Mesenchymal stem cell (in vitro differentiated cells and primary cell): ENCODE results near the gene ETFBKMT.
A peak's percentile ranks its signal among the peaks of the same experiment; 100 is the strongest.

Source experiments
- DNase-seq: peaks from one replicate; pipeline ENCODE4 v3.0.0-alpha.2; 2013
- H2AFZ ChIP-seq: one replicate; pipeline ENCODE4 v1.6.1; 2013; ENCODE audit warnings: low read depth, mild to moderate bottlenecking, control low read depth, inconsistent platforms, low read length, moderate library complexity
- H2AK5ac ChIP-seq: 2 replicates; pipeline ENCODE4 v1.6.1; 2013; ENCODE audit warnings: low read length, moderate library complexity, mild to moderate bottlenecking, inconsistent platforms; ENCODE audit not compliant: severe bottlenecking
- H2BK120ac ChIP-seq: one replicate; pipeline ENCODE4 v1.6.1; 2013; ENCODE audit warnings: low read depth, mild to moderate bottlenecking, inconsistent platforms, low read length, moderate library complexity
- H2BK12ac ChIP-seq, 2 experiments: one replicate each; pipeline ENCODE4 v1.6.1; 2013; ENCODE audit warnings: inconsistent platforms in 2 of 2, low read length in 2 of 2, mild to moderate bottlenecking in 2 of 2, moderate library complexity in 2 of 2, control low read depth in 1 of 2
- H2BK15ac ChIP-seq: one replicate; pipeline ENCODE4 v1.6.1; 2013; ENCODE audit warnings: mild to moderate bottlenecking, low read depth, inconsistent platforms; ENCODE audit not compliant: poor library complexity, severe bottlenecking
- H2BK5ac ChIP-seq: 2 replicates; pipeline ENCODE4 v1.6.1; 2013; ENCODE audit warnings: low read depth, mild to moderate bottlenecking, low read length, control low read depth, inconsistent platforms; ENCODE audit not compliant: poor library complexity, severe bottlenecking
- H3K14ac ChIP-seq, 2 experiments: one replicate each; pipeline ENCODE4 v1.6.1; 2013; ENCODE audit warnings: inconsistent platforms in 2 of 2, low read length in 2 of 2, control low read depth in 1 of 2, mild to moderate bottlenecking in 1 of 2, moderate library complexity in 1 of 2
- H3K18ac ChIP-seq, 2 experiments: one replicate each; pipeline ENCODE4 v1.6.1; 2013; ENCODE audit warnings: inconsistent platforms in 2 of 2, low read length in 2 of 2, control low read depth in 1 of 2, low read depth in 1 of 2, mild to moderate bottlenecking in 1 of 2
- H3K23ac ChIP-seq, 2 experiments: one replicate each; pipeline ENCODE4 v1.6.1; 2013; ENCODE audit warnings: inconsistent platforms in 2 of 2, low read length in 2 of 2, mild to moderate bottlenecking in 2 of 2, moderate library complexity in 2 of 2, control low read depth in 1 of 2
- H3K27ac ChIP-seq: 2 replicates; pipeline ENCODE4 v1.5.1; 2013; ENCODE audit warnings: mild to moderate bottlenecking, moderate library complexity, low read length, control low read depth, inconsistent platforms; ENCODE audit not compliant: poor library complexity, severe bottlenecking
- H3K27me3 ChIP-seq, 2 experiments: 2 replicates each; pipeline versions ENCODE4 v1.6.1 to v1.7.0; 2013; ENCODE audit warnings: low read length in 2 of 2, mild to moderate bottlenecking in 2 of 2, moderate library complexity in 2 of 2, control low read depth in 1 of 2, inconsistent platforms in 1 of 2; ENCODE audit not compliant: control insufficient read depth in 1 of 2, insufficient read depth in 1 of 2
- H3K36me3 ChIP-seq, 2 experiments: 2 replicates each; pipeline versions ENCODE4 v1.6.1 to v1.7.0; 2013; ENCODE audit warnings: low read length in 2 of 2, control low read depth in 1 of 2, inconsistent platforms in 1 of 2, low read depth in 1 of 2, mild to moderate bottlenecking in 1 of 2; ENCODE audit not compliant: insufficient read depth in 2 of 2, control insufficient read depth in 1 of 2
- H3K4ac ChIP-seq, 2 experiments: one replicate each; pipeline ENCODE4 v1.6.1; 2013; ENCODE audit warnings: inconsistent platforms in 2 of 2, low read length in 2 of 2, mild to moderate bottlenecking in 2 of 2, moderate library complexity in 2 of 2, control low read depth in 1 of 2, low read depth in 1 of 2
- H3K4me1 ChIP-seq: 2 replicates; pipeline ENCODE4 v1.6.1; 2013; ENCODE audit warnings: low read depth, low read length, control low read depth; ENCODE audit not compliant: control insufficient read depth, insufficient read depth
- H3K4me2 ChIP-seq: 2 replicates; pipeline ENCODE4 v1.6.1; 2013; ENCODE audit warnings: low read length, mild to moderate bottlenecking, inconsistent platforms; ENCODE audit not compliant: poor library complexity, severe bottlenecking
- H3K4me3 ChIP-seq, 2 experiments: 2 replicates each; pipeline versions ENCODE4 v1.5.1 to v1.7.0; 2013; ENCODE audit warnings: low read length in 2 of 2, mild to moderate bottlenecking in 2 of 2, control low read depth in 1 of 2, low read depth in 1 of 2; ENCODE audit not compliant: insufficient read depth in 1 of 2
- H3K79me1 ChIP-seq: replicated peaks from 2 replicates; pipeline ENCODE4 v1.6.1; 2013; ENCODE audit warnings: mild to moderate bottlenecking, control low read depth, low read length, inconsistent platforms; ENCODE audit not compliant: poor library complexity, severe bottlenecking
- H3K9ac ChIP-seq: 2 replicates; pipeline ENCODE4 v1.7.0; 2013; ENCODE audit warnings: mild to moderate bottlenecking, low read length, moderate library complexity
- H3K9me3 ChIP-seq: 2 replicates; pipeline ENCODE4 v1.7.0; 2013; ENCODE audit warnings: mild to moderate bottlenecking, low read length; ENCODE audit not compliant: control insufficient read depth
- H4K8ac ChIP-seq: one replicate; pipeline ENCODE4 v1.6.1; 2013; ENCODE audit warnings: inconsistent platforms, mild to moderate bottlenecking, low read length, moderate library complexity
- H4K91ac ChIP-seq: one replicate; pipeline ENCODE4 v1.6.1; 2013; ENCODE audit warnings: mild to moderate bottlenecking, low read length, inconsistent platforms
- WGBS: methylation state at CpG from one replicate; pipeline ENCODE4 v1.1.7; 2013; ENCODE audit warnings: mixed read lengths; 5-methylcytosine and 5-hydroxymethylcytosine counted together

ETFBKMT gene

GRCh38 chr12:31658471-31659086, 909 bp upstream of the ETFBKMT start:
- no peak overlapping the region for H3K23ac ChIP-seq
- H3K27me3 ChIP-seq: no peaks in the 10 kb centered on the region
- no peaks in the 10 kb centered on the region for H3K9me3 ChIP-seq
- peak overlapping the region; percentile 68 for H2BK120ac ChIP-seq
- H2BK5ac ChIP-seq: no peak overlapping the region
- no peak overlapping the region for H3K14ac ChIP-seq
- H3K4ac ChIP-seq: no peak overlapping the region
- H4K91ac ChIP-seq: no peak overlapping the region
- DNase-seq: no peak
- no peak overlapping the region for H2BK15ac ChIP-seq
- H3K4me1 ChIP-seq: peaks cover 4% of the 10 kb centered on the region
- peaks cover 4 to 14% of the 10 kb centered on the region in 2 experiments for H3K36me3 ChIP-seq
- peak overlapping the region in 1 of 2 experiments; percentile 82 for H3K4me3 ChIP-seq
- H2BK12ac ChIP-seq: no peak overlapping the region
- peak overlapping the region; percentile 73 for H3K4me2 ChIP-seq
- H3K18ac ChIP-seq: peak overlapping the region in 1 of 2 experiments; percentile 29
- no peaks in the 10 kb centered on the region for H3K79me1 ChIP-seq
- peak overlapping the region; percentile 88 for H3K9ac ChIP-seq
- peak overlapping the region; percentile 91 for H4K8ac ChIP-seq
- 44% methylated on average over 10 of the region's 11 CpGs for WGBS
- peak overlapping the region; percentile 64 for H3K27ac ChIP-seq
- no peak overlapping the region for H2AK5ac ChIP-seq
- H2AFZ ChIP-seq: peak overlapping the region; percentile 11

GRCh38 chr12:31662176-31662849, 2.8 kb downstream of the ETFBKMT start:
- Histone ChIP-seq H2BK5ac (no peak overlapping the region), H3K9ac (no peak overlapping the region), H3K4ac (no peak overlapping the region), H3K4me3 (no peak overlapping the region), H2AFZ (no peak overlapping the region), H3K4me2 (no peak overlapping the region), H3K27me3 (no peaks in the 10 kb centered on the region), H3K9me3 (no peaks in the 10 kb centered on the region), H3K79me1 (no peaks in the 10 kb centered on the region), H3K14ac (no peak overlapping the region), H3K18ac (no peak overlapping the region), H3K23ac (no peak overlapping the region), H2BK12ac (no peak overlapping the region), H2BK15ac (no peak overlapping the region), H3K4me1 (peaks cover 4% of the 10 kb centered on the region), H4K91ac (no peak overlapping the region), H2BK120ac (no peak overlapping the region), H2AK5ac (no peak overlapping the region), H4K8ac (no peak overlapping the region), H3K27ac (no peak overlapping the region), H3K36me3 (peaks cover 4 to 20% of the 10 kb centered on the region in 2 experiments)
- DNase-seq: no peak
- 96% methylated on average over 4 of the region's 6 CpGs for WGBS

GRCh38 chr12:31663576-31663975, 4.1 kb downstream of the ETFBKMT start:
- H3K14ac ChIP-seq: no peak overlapping the region
- no peak overlapping the region for H3K27ac ChIP-seq
- no peaks in the 10 kb centered on the region for H3K79me1 ChIP-seq
- WGBS: 68% methylated on average over 4 of the region's 4 CpGs
- H3K18ac ChIP-seq: no peak overlapping the region
- no peak overlapping the region for H2BK5ac ChIP-seq
- H3K23ac ChIP-seq: no peak overlapping the region
- no peak overlapping the region for H4K8ac ChIP-seq
- DNase-seq: no peak
- no peak overlapping the region for H2BK12ac ChIP-seq
- H2BK15ac ChIP-seq: no peak overlapping the region
- H3K9me3 ChIP-seq: peaks cover 3% of the 10 kb centered on the region
- H2AFZ ChIP-seq: no peak overlapping the region
- peaks cover 1% of the 10 kb centered on the region for H3K4me1 ChIP-seq
- no peak overlapping the region for H3K9ac ChIP-seq
- H3K36me3 ChIP-seq: peaks cover 4 to 20% of the 10 kb centered on the region in 2 experiments
- H4K91ac ChIP-seq: no peak overlapping the region
- no peak overlapping the region for H3K4me2 ChIP-seq
- H3K27me3 ChIP-seq: no peaks in the 10 kb centered on the region
- no peak overlapping the region for H3K4ac ChIP-seq
- H2BK120ac ChIP-seq: no peak overlapping the region
- no peak overlapping the region for H2AK5ac ChIP-seq
- H3K4me3 ChIP-seq: no peak overlapping the region

DNA sequence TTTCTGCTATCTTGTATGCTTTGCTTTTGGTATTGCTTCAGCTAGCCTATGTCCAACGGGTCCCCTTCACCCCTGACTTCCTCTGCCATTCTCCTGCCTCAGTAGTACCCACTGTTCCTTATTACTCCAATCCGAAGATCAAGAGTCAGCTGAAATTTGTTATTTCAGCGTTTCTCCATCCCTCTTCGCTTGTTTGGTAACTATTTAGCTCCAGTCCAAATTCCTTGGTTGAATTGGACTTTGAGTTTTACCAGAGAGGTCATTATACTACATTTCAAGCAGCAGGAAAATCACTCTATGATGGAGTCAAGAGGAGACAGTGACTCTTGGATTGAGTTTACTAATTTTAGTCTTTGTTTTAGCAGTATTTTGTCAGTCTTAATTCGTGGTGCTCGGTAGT, 4.5 kb downstream of the ETFBKMT start:
- no peak overlapping the region for H3K4ac ChIP-seq
- H2AK5ac ChIP-seq: no peak overlapping the region
- no peak overlapping the region for H3K14ac ChIP-seq
- H3K9ac ChIP-seq: no peak overlapping the region
- peaks cover 7% of the 10 kb centered on the region for H3K9me3 ChIP-seq
- H2BK15ac ChIP-seq: no peak overlapping the region
- no peaks in the 10 kb centered on the region for H3K79me1 ChIP-seq
- no peak overlapping the region for H4K91ac ChIP-seq
- no peak overlapping the region for H3K4me3 ChIP-seq
- H3K4me2 ChIP-seq: no peak overlapping the region
- H3K4me1 ChIP-seq: peaks cover 1% of the 10 kb centered on the region
- H4K8ac ChIP-seq: no peak overlapping the region
- no peaks in the 10 kb centered on the region for H3K27me3 ChIP-seq
- peaks cover 4 to 25% of the 10 kb centered on the region in 2 experiments for H3K36me3 ChIP-seq
- H3K23ac ChIP-seq: no peak overlapping the region
- DNase-seq: no peak
- no peak overlapping the region for H3K18ac ChIP-seq
- H2BK12ac ChIP-seq: no peak overlapping the region
- WGBS: 92% methylated on average over 6 of the region's 6 CpGs
- no peak overlapping the region for H2BK120ac ChIP-seq
- no peak overlapping the region for H3K27ac ChIP-seq
- no peak overlapping the region for H2AFZ ChIP-seq
- no peak overlapping the region for H2BK5ac ChIP-seq
